GM10266 (cell line): Measurements from ENCODE around the gene ANKRD11.
A peak's percentile ranks its signal among the peaks of the same experiment; 100 is the strongest.
"Not testable (repeated sequence)": the region's sequence is repeated elsewhere in the genome, so short reads cannot be mapped to it uniquely, and the experiment has no call there.

Experiments
- DNase-seq: peaks from one replicate; pipeline ENCODE4 v3.0.0; 2012; ENCODE audit errors: extremely low spot score
- CTCF ChIP-seq: IDR thresholded peaks from 2 replicates; pipeline ENCODE4 v1.5.1; 2012; ENCODE audit warnings: mild to moderate bottlenecking, low read depth; ENCODE audit not compliant: control insufficient read depth, insufficient read depth; ENCODE audit errors: missing control alignments

The ANKRD11 gene

GRCh38 chr16:89311636-89312035, 178.7 kb downstream of the ANKRD11 start:
- DNase-seq = no peak
- no peak for TF ChIP-seq CTCF

GRCh38 chr16:89309438-89310122, 180.8 kb downstream of the ANKRD11 start:
- no peak for DNase-seq

DNA sequence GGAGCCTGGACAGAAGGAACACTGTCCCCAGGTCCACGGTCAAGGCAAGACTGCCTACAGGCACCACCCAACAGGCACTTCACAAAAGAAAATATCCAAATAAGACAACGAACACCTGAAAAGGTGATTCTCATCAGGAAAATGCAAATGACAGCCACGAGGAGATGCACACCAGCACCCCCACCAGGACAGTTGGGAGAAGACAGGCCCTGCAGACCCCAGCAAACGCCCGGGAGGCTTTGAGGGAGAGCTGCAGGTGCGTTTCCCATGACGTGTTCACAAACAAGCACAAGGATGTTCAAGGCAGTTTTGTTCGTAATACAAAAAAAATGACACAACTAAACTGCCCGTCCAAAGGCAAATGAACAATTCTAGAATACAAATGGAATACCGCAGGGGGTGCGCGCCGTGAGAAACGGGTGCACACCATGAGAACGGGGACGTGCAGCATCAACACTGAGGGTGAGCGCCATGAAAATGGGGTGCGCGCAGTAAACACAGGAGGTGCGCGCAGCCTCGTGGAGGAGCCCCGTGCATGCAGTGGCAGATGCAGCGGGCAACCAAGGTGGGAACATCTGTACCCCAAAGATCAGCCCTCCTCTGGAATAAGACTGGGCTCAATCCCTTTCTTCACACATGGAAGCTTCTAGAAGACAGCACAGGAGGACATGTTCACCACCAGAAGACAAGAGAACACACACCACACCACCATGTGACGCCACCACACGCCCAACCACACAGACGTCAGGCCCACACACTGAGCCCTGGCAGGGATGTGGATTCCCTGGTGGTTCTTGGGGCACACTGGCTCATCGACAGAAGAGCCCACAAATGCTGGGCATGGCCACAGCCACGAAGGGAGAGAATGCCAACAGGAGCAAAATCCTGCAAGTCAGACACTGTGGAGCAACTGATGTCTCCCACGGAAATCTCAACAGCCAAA, 181.7 kb downstream of the ANKRD11 start:
- peak; percentile 8 for TF ChIP-seq CTCF
- DNase-seq = no peak

More at GRCh38 chr16:89309438-89310122, 180.8 kb downstream of the ANKRD11 start:
- TF ChIP-seq CTCF = no peak

DNA sequence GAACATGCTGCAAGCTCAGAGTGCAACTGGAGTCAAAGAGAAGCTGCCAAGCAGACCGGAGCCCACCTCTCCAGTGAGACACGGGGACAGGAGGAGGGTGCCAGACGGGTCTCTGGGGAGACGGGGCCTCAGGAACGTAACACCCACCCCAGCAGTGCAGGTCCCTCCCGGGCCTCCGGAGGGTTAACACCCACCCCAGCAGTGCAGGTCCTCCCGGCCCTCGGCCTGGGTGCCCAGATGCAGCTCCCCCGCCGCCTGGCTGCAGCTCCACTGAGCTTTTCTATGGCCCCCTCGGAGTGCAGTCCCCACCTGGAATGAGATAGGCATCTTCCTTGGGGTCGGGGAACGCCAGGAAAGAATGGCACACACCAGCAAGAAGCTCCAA, 182.9 kb downstream of the ANKRD11 start:
- DNase-seq = no peak
- TF ChIP-seq CTCF = no peak

- not testable (repeated sequence) for DNase-seq
Measured at GRCh38 chr16:89306457-89307420, 183.6 kb downstream of the ANKRD11 start.

DNA sequence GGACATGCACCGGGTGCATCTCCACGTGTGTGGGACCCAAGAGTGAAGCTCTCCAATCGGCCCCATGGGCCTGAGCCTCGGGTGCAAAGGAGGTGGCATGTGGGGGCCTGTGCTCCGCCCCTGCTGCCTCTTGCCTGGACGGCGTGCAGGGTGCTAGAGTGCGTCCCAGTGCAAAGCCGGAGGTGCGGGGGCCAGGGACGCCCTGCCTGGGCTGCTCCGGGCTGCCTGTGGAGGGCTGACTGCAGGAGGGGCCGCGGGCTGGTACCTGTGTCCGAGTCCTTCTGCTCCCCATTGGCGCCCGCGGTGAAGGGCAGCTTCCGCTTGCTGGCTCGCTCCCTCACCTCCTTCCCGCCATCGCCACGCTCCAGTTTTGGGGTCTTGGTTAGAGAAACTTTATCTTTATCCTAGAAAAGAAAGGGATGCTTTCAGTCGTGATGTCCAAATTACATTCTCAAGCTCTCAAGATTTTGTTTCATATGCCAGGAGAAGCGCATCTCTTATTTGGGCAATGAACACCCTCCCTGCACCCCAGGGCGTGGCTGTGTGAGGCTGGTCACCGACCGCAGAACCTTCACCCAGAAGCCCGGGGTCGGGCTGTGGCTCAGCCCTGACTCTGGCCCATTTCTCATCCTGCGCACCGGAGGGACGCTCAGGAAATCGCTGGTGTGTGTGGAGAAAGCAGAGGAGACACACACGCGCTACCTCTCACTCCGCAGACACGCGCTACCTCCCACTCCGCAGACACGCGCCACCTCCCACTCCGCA, 185.2 kb downstream of the ANKRD11 start:
- TF ChIP-seq CTCF = no peak
- no peak for DNase-seq
